ENCODE measurements around the gene CD164. TPM values are rescaled to one million over a fixed set of nuclear protein-coding genes. Genes with fewer than 3 reads are reported as not detected.

CD164 gene
- total and polyA plus RNA-seq, 2 of the 4 experiments (the other 2 are of a cell fraction) = 146 to 150 TPM

- no peak overlapping the region for H3K4me3 ChIP-seq (ENCODE audit: insufficient read depth, low read depth, low read length)
- no peak overlapping the region for H3K4ac ChIP-seq (ENCODE audit: low read depth, low read length)
- dilution Hi-C loops (cut with HindIII; ENCODE audit: low sequenced_read_pairs, unreplicated experiment) = no loop called here
- no peaks in the 10 kb centered on the region for H4K20me1 ChIP-seq (ENCODE audit: insufficient read depth, low read length)
- BruUV-seq (replicated peaks) = no TSS peak
- H3K36me3 ChIP-seq (ENCODE audit: control insufficient read depth, insufficient read depth, low read length) = no peaks in the 10 kb centered on the region
- no peaks in the 10 kb centered on the region for H3K4me1 ChIP-seq (ENCODE audit: control insufficient read depth, insufficient read depth, low read length)
- no peaks in the 10 kb centered on the region for H3K9me3 ChIP-seq (ENCODE audit: control insufficient read depth, insufficient read depth, low read length)
- in situ Hi-C loops (cut with MboI; ENCODE audit: low sequenced_read_pairs) = no loop called here
- no peak overlapping the region for H3K9ac ChIP-seq (ENCODE audit: low read depth, low read length)
- WGBS, 2 experiments (ENCODE audit: extremely low coverage in 2 of 2, insufficient read length in 1 of 2) = no CpG with 5 or more reads among the region's 2 CpGs
- H3K56ac ChIP-seq (ENCODE audit: extremely low read depth, insufficient read depth, low read length) = no peak overlapping the region
- ChIA-PET POLR2A (ENCODE audit: unreplicated experiment) (no interaction called here), CTCF (no interaction called here)
- no peak overlapping the region for H4K5ac ChIP-seq (ENCODE audit: low read depth, low read length)
- H2BK120ac ChIP-seq (ENCODE audit: low read depth, low read length) = no peak overlapping the region
- no peak overlapping the region for H4K91ac ChIP-seq (ENCODE audit: insufficient read depth, low read depth, low read length)
- no peak overlapping the region for H4K8ac ChIP-seq (ENCODE audit: low read depth in 2 of 2, low read length in 2 of 2)
- H3K27me3 ChIP-seq (ENCODE audit: control insufficient read depth, insufficient read depth, low read length) = peaks cover 6% of the 10 kb centered on the region
- no peak overlapping the region for H2BK5ac ChIP-seq (ENCODE audit: low read depth, low read length, poor library complexity, severe bottlenecking)
- H3K27ac ChIP-seq (ENCODE audit: insufficient read depth, low read length) = no peak overlapping the region
- no peak for ATAC-seq (ENCODE audit: low read depth)
- no peak overlapping the region for H3K23ac ChIP-seq (ENCODE audit: low read depth, low read length)
- DNase-seq = no peak
- H2AK5ac ChIP-seq (ENCODE audit: low read depth, low read length) = no peak overlapping the region
- no peak overlapping the region for H2BK15ac ChIP-seq (ENCODE audit: low read depth, low read length)
- no peak overlapping the region for H2AFZ ChIP-seq (replicated peaks; ENCODE audit: low read length, poor library complexity)
- H2BK20ac ChIP-seq (ENCODE audit: low read depth, low read length) = no peak overlapping the region
- intact Hi-C loops (cut with micrococcal nuclease) = no loop called here
- H3K79me1 ChIP-seq (ENCODE audit: low read depth in 1 of 2, low read length in 2 of 2) = no peaks in the 10 kb centered on the region
- no peak overlapping the region for H3K18ac ChIP-seq (ENCODE audit: low read depth, low read length)
- TF ChIP-seq, protein P1, sequence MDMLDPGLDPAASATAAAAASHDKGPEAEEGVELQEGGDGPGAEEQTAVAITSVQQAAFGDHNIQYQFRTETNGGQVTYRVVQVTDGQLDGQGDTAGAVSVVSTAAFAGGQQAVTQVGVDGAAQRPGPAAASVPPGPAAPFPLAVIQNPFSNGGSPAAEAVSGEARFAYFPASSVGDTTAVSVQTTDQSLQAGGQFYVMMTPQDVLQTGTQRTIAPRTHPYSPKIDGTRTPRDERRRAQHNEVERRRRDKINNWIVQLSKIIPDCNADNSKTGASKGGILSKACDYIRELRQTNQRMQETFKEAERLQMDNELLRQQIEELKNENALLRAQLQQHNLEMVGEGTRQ (IDR thresholded peaks at IDR 0.05; ENCODE audit: low read depth, low read length) = no peak
- no peak for TF ChIP-seq CHD1 (IDR thresholded peaks at IDR 0.05; ENCODE audit: low read depth, low read length)
- H3K4me2 ChIP-seq (ENCODE audit: low read depth, low read length) = no peak overlapping the region
- no peak overlapping the region for H2AK9ac ChIP-seq (replicated peaks; ENCODE audit: low read depth, low read length, poor library complexity)
- H3K9me1 ChIP-seq (ENCODE audit: insufficient read depth, low read length) = no peaks in the 10 kb centered on the region
- H3K14ac ChIP-seq (replicated peaks; ENCODE audit: low read depth, low read length) = no peak overlapping the region
Measured at GRCh38 chr6:109330263-109330662, 52.0 kb downstream of the CD164 start.
